ENCODE data around the gene SUSD3. TPM values are rescaled to one million over a fixed set of nuclear protein-coding genes. Genes with fewer than 3 reads are reported as not detected.

The SUSD3 gene
- total RNA-seq, 4 donors from 2014 or later: 2.8 to 6.4 (median 5.1) TPM

GRCh38 chr9:93061791-93062763, 3.6 kb downstream of the SUSD3 start:
- no peaks in the 10 kb centered on the region for H3K27me3 ChIP-seq
- H3K4me3 ChIP-seq: no peak overlapping the region
- no peak overlapping the region for H3K27ac ChIP-seq
- peaks cover 27% of the 10 kb centered on the region for H3K4me1 ChIP-seq
- TF ChIP-seq EP300 (IDR thresholded peaks at IDR 0.05) (no peak), POLR2A (IDR thresholded peaks at IDR 0.05) (no peak), POLR2AphosphoS5 (IDR thresholded peaks at IDR 0.05) (no peak), CTCF (IDR thresholded peaks at IDR 0.05) (no peak)
- no peaks in the 10 kb centered on the region for H3K36me3 ChIP-seq
- no peak for DNase-seq (ENCODE audit: low spot score in 2 of 2)
- 86% methylated on average over 19 of the region's 19 CpGs for WGBS
- H3K9me3 ChIP-seq: no peaks in the 10 kb centered on the region

DNA sequence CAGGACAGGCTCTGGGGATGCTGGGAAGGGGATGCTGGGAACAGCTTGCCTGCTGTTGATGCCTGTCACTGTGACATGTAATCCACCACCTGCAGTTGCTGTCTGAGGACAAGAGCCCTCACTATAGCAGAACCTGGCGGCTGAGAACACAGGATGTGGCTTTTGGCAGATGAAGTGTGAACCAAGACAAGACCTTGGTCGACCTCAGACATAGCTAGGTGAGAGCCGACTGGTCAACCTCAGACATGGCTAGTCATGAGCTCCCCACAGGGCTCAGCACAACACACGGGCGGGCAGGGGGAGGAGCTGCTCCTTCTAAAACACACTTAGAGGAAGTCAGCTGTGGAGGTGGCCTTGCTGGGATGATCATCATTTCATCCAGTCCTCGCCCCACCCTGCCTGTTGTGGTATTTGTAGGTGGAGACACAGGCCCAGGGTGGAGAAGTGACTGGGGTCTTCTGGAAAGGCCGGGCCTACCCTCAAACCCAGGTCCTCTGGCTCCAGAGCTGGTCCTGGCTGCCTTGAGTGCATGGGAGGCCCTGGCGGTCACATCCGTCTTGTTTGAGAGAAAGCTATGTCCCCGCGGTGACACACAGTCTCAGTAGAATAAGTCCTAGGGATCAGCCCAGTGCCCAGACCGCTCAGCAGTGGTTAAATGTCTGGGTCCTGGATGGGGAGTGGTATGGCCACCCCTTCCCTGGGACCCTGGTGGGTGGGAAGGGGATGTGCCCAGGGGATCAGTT, 6.1 kb downstream of the SUSD3 start:
- no peak overlapping the region for H3K27ac ChIP-seq
- H3K9me3 ChIP-seq: no peaks in the 10 kb centered on the region
- whole genome bisulfite sequencing: 55% methylated on average over 2 of the region's 12 CpGs
- no peak for TF ChIP-seq EP300 (IDR thresholded peaks at IDR 0.05)
- TF ChIP-seq POLR2A (IDR thresholded peaks at IDR 0.05): no peak
- no peak for TF ChIP-seq CTCF (IDR thresholded peaks at IDR 0.05)
- TF ChIP-seq POLR2AphosphoS5 (IDR thresholded peaks at IDR 0.05): no peak
- DNase-seq (ENCODE audit: low spot score in 2 of 2): no peak
- peaks cover 12% of the 10 kb centered on the region for H3K4me1 ChIP-seq
- no peaks in the 10 kb centered on the region for H3K27me3 ChIP-seq
- no peak overlapping the region for H3K4me3 ChIP-seq
- no peaks in the 10 kb centered on the region for H3K36me3 ChIP-seq

GRCh38 chr9:93065135-93065720, 6.7 kb downstream of the SUSD3 start:
- TF ChIP-seq POLR2A (IDR thresholded peaks at IDR 0.05) (no peak), EP300 (IDR thresholded peaks at IDR 0.05) (no peak), POLR2AphosphoS5 (IDR thresholded peaks at IDR 0.05) (no peak), CTCF (IDR thresholded peaks at IDR 0.05) (no peak)
- Histone ChIP-seq H3K27me3 (no peaks in the 10 kb centered on the region), H3K36me3 (no peaks in the 10 kb centered on the region), H3K4me1 (peaks cover 5% of the 10 kb centered on the region), H3K27ac (no peak overlapping the region), H3K9me3 (no peaks in the 10 kb centered on the region), H3K4me3 (no peak overlapping the region)
- 39% methylated on average over 14 of the region's 15 CpGs for WGBS
- no peak for DNase-seq (ENCODE audit: low spot score in 2 of 2)

DNA sequence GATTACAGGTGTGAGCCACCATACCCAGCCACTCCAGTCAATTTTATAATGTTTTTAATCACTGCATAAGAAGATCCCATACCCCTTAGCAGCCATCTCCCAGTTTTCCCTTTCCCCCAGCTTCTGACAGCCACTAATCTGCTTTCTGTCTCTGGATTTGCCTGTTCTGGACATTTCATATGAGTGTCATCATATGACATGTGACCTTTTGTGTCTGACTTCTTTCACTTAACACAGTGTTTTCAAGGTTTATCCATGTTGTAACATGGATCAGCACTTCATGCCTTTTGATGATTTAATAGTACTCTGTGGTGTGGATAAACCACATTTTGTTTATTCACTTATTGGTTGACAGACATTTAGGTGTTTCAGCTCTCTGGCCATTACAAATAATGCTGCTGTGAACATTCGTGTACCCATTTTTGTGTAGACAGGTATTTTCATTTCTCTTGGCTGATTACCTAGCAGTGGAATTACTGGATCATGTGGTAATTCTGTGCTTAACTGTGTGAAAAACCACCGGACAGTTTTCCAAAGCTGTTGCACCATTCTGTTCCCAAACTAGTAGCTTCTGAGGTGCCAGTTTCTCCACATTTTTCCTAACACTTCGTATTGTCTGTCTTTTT, 8.6 kb downstream of the SUSD3 start:
- H3K4me3 ChIP-seq: no peak overlapping the region
- no peak for DNase-seq (ENCODE audit: low spot score in 2 of 2)
- H3K27ac ChIP-seq: no peak overlapping the region
- peaks cover 5% of the 10 kb centered on the region for H3K4me1 ChIP-seq
- 85% methylated on average over 3 of the region's 3 CpGs for WGBS
- no peaks in the 10 kb centered on the region for H3K36me3 ChIP-seq
- H3K27me3 ChIP-seq: no peaks in the 10 kb centered on the region
- TF ChIP-seq CTCF (IDR thresholded peaks at IDR 0.05) (no peak), POLR2AphosphoS5 (IDR thresholded peaks at IDR 0.05) (no peak), EP300 (IDR thresholded peaks at IDR 0.05) (no peak), POLR2A (IDR thresholded peaks at IDR 0.05) (no peak)
- no peaks in the 10 kb centered on the region for H3K9me3 ChIP-seq
